OCI-LY7 (cell line): ENCODE data around the gene GLRA3.

Experiments
- EZH2phosphoT487 ChIP-seq: fragments of 200-600 bp; sonication (generic); IDR thresholded peaks from 2 replicates; pipeline ENCODE4 v1.6.1; 2018; ENCODE audit warnings: low read depth, borderline replicate concordance, mild to moderate bottlenecking, mixed run types, antibody characterized with exemption, low read length, moderate library complexity, mixed read lengths
- TF ChIP-seq, protein P1 (sequence below): fragments of 200-600 bp; sonication (generic); conservative IDR thresholded peaks from 2 replicates; pipeline ENCODE4 v1.5.1; 2014; ENCODE audit warnings: mild to moderate bottlenecking, antibody characterized with exemption, low read length, moderate library complexity, mixed read lengths

DNA sequence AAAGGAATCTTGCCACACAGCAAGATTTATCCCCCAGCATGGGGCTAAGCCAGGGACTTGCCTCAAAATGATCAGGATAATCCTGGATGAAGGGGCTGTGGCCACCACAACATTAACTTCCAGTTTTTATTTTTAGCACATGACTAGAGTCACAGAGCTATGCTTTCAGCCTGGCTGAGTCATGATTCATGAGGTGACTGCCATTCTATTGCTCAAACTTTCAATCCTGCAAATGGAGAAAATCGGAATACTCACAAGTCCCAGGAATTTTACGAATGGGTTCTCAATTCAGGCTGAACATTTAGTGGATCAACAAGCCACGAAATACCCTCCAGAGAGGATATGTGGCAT, 236.1 kb downstream of the GLRA3 start:
- TF ChIP-seq, protein P1, sequence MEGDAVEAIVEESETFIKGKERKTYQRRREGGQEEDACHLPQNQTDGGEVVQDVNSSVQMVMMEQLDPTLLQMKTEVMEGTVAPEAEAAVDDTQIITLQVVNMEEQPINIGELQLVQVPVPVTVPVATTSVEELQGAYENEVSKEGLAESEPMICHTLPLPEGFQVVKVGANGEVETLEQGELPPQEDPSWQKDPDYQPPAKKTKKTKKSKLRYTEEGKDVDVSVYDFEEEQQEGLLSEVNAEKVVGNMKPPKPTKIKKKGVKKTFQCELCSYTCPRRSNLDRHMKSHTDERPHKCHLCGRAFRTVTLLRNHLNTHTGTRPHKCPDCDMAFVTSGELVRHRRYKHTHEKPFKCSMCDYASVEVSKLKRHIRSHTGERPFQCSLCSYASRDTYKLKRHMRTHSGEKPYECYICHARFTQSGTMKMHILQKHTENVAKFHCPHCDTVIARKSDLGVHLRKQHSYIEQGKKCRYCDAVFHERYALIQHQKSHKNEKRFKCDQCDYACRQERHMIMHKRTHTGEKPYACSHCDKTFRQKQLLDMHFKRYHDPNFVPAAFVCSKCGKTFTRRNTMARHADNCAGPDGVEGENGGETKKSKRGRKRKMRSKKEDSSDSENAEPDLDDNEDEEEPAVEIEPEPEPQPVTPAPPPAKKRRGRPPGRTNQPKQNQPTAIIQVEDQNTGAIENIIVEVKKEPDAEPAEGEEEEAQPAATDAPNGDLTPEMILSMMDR = no peak
- no peak for TF ChIP-seq EZH2phosphoT487
